ENCODE data around the gene IL34.

IL34 gene

GRCh38 chr16:70660672-70661350, 14.5 kb downstream of the IL34 start:
- Histone ChIP-seq H2AFZ (ENCODE audit: low read depth, low read length) (no peak overlapping the region), H3K79me1 (replicated peaks; ENCODE audit: low read length, poor library complexity, severe bottlenecking) (peaks cover 10% of the 10 kb centered on the region), H3K4me1 (ENCODE audit: control insufficient read depth, insufficient read depth, low read depth, low read length) (peaks cover 6% of the 10 kb centered on the region), H3K14ac (ENCODE audit: low read length in 2 of 2) (no peak overlapping the region), H2AK5ac (ENCODE audit: low read length, severe bottlenecking) (no peak overlapping the region), H3K23ac (ENCODE audit: low read length in 2 of 2) (no peak overlapping the region), H4K8ac (ENCODE audit: low read length) (no peak overlapping the region), H3K4me3 (ENCODE audit: insufficient read depth in 1 of 2, low read depth in 1 of 2, low read length in 2 of 2) (no peak overlapping the region), H3K4me2 (ENCODE audit: low read length, poor library complexity, severe bottlenecking) (no peak overlapping the region), H2BK120ac (ENCODE audit: low read depth, low read length) (no peak overlapping the region), H3K27me3 (ENCODE audit: control insufficient read depth in 1 of 2, insufficient read depth in 1 of 2, low read length in 2 of 2) (no peaks in the 10 kb centered on the region), H3K9ac (ENCODE audit: low read length) (no peak overlapping the region), H3K36me3 (ENCODE audit: control insufficient read depth in 1 of 2, insufficient read depth in 2 of 2, low read depth in 1 of 2, low read length in 2 of 2) (peaks cover 27 to 44% of the 10 kb centered on the region in 2 experiments), H2BK15ac (ENCODE audit: low read depth, poor library complexity, severe bottlenecking) (peak overlapping the region; percentile 50), H3K4ac (ENCODE audit: low read depth in 1 of 2, low read length in 2 of 2) (no peak overlapping the region), H3K18ac (ENCODE audit: low read depth in 1 of 2, low read length in 2 of 2) (no peak overlapping the region), H2BK12ac (ENCODE audit: low read length in 2 of 2) (no peak overlapping the region), H4K91ac (ENCODE audit: low read length) (no peak overlapping the region), H2BK5ac (ENCODE audit: low read depth, low read length, poor library complexity, severe bottlenecking) (no peak overlapping the region), H3K27ac (ENCODE audit: low read length, poor library complexity, severe bottlenecking) (no peak overlapping the region), H3K9me3 (ENCODE audit: control insufficient read depth, low read length) (no peaks in the 10 kb centered on the region)
- DNase-seq = no peak
- 74% methylated on average over 5 of the region's 7 CpGs for WGBS

GRCh38 chr16:70661534-70661917, 15.2 kb downstream of the IL34 start:
- Histone ChIP-seq H3K9me3 (ENCODE audit: control insufficient read depth, low read length) (no peaks in the 10 kb centered on the region), H3K4me1 (ENCODE audit: control insufficient read depth, insufficient read depth, low read depth, low read length) (peaks cover 6% of the 10 kb centered on the region), H3K4ac (ENCODE audit: low read depth in 1 of 2, low read length in 2 of 2) (no peak overlapping the region), H2AFZ (ENCODE audit: low read depth, low read length) (no peak overlapping the region), H2BK120ac (ENCODE audit: low read depth, low read length) (no peak overlapping the region), H3K23ac (ENCODE audit: low read length in 2 of 2) (no peak overlapping the region), H2BK5ac (ENCODE audit: low read depth, low read length, poor library complexity, severe bottlenecking) (no peak overlapping the region), H2BK12ac (ENCODE audit: low read length in 2 of 2) (no peak overlapping the region), H3K14ac (ENCODE audit: low read length in 2 of 2) (no peak overlapping the region), H3K27me3 (ENCODE audit: control insufficient read depth in 1 of 2, insufficient read depth in 1 of 2, low read length in 2 of 2) (no peaks in the 10 kb centered on the region), H3K27ac (ENCODE audit: low read length, poor library complexity, severe bottlenecking) (no peak overlapping the region), H3K4me3 (ENCODE audit: insufficient read depth in 1 of 2, low read depth in 1 of 2, low read length in 2 of 2) (no peak overlapping the region), H2BK15ac (ENCODE audit: low read depth, poor library complexity, severe bottlenecking) (no peak overlapping the region), H3K36me3 (ENCODE audit: control insufficient read depth in 1 of 2, insufficient read depth in 2 of 2, low read depth in 1 of 2, low read length in 2 of 2) (peaks cover 35 to 50% of the 10 kb centered on the region in 2 experiments), H2AK5ac (ENCODE audit: low read length, severe bottlenecking) (no peak overlapping the region), H4K91ac (ENCODE audit: low read length) (no peak overlapping the region), H3K4me2 (ENCODE audit: low read length, poor library complexity, severe bottlenecking) (no peak overlapping the region), H3K79me1 (replicated peaks; ENCODE audit: low read length, poor library complexity, severe bottlenecking) (peaks cover 10% of the 10 kb centered on the region), H4K8ac (ENCODE audit: low read length) (no peak overlapping the region), H3K18ac (ENCODE audit: low read depth in 1 of 2, low read length in 2 of 2) (no peak overlapping the region), H3K9ac (ENCODE audit: low read length) (no peak overlapping the region)
- no peak for DNase-seq
- 87% methylated on average over 14 of the region's 17 CpGs for WGBS

- WGBS = 91% methylated on average over 21 of the region's 21 CpGs
Observed at GRCh38 chr16:70661918-70662641, 15.7 kb downstream of the IL34 start.

GRCh38 chr16:70662991-70663523, 16.7 kb downstream of the IL34 start:
- WGBS = 84% methylated on average over 13 of the region's 13 CpGs

More at GRCh38 chr16:70661918-70662641, 15.7 kb downstream of the IL34 start:
- peak overlapping the region in 1 of 2 experiments; percentile 55 for H3K18ac ChIP-seq (ENCODE audit: low read depth in 1 of 2, low read length in 2 of 2)
- no peak overlapping the region for H3K9ac ChIP-seq (ENCODE audit: low read length)
- H3K9me3 ChIP-seq (ENCODE audit: control insufficient read depth, low read length) = no peaks in the 10 kb centered on the region
- no peak overlapping the region for H2AFZ ChIP-seq (ENCODE audit: low read depth, low read length)
- DNase-seq = no peak
- no peak overlapping the region for H4K91ac ChIP-seq (ENCODE audit: low read length)
- no peak overlapping the region for H2AK5ac ChIP-seq (ENCODE audit: low read length, severe bottlenecking)
- peak overlapping the region; percentile 10 for H4K8ac ChIP-seq (ENCODE audit: low read length)
- no peak overlapping the region for H2BK12ac ChIP-seq (ENCODE audit: low read length in 2 of 2)
- H3K27ac ChIP-seq (ENCODE audit: low read length, poor library complexity, severe bottlenecking) = no peak overlapping the region
- no peak overlapping the region for H2BK15ac ChIP-seq (ENCODE audit: low read depth, poor library complexity, severe bottlenecking)
- H3K4me3 ChIP-seq (ENCODE audit: insufficient read depth in 1 of 2, low read depth in 1 of 2, low read length in 2 of 2) = no peak overlapping the region
- H3K4me1 ChIP-seq (ENCODE audit: control insufficient read depth, insufficient read depth, low read depth, low read length) = peaks cover 6% of the 10 kb centered on the region
- H3K23ac ChIP-seq (ENCODE audit: low read length in 2 of 2) = no peak overlapping the region
- H2BK5ac ChIP-seq (ENCODE audit: low read depth, low read length, poor library complexity, severe bottlenecking) = no peak overlapping the region
- peaks cover 40 to 53% of the 10 kb centered on the region in 2 experiments for H3K36me3 ChIP-seq (ENCODE audit: control insufficient read depth in 1 of 2, insufficient read depth in 2 of 2, low read depth in 1 of 2, low read length in 2 of 2)
- no peak overlapping the region for H3K14ac ChIP-seq (ENCODE audit: low read length in 2 of 2)
- H2BK120ac ChIP-seq (ENCODE audit: low read depth, low read length) = no peak overlapping the region
- H3K4ac ChIP-seq (ENCODE audit: low read depth in 1 of 2, low read length in 2 of 2) = no peak overlapping the region
- H3K4me2 ChIP-seq (ENCODE audit: low read length, poor library complexity, severe bottlenecking) = no peak overlapping the region
- H3K27me3 ChIP-seq (ENCODE audit: control insufficient read depth in 1 of 2, insufficient read depth in 1 of 2, low read length in 2 of 2) = no peaks in the 10 kb centered on the region
- H3K79me1 ChIP-seq (replicated peaks; ENCODE audit: low read length, poor library complexity, severe bottlenecking) = peaks cover 10% of the 10 kb centered on the region

More at GRCh38 chr16:70662991-70663523, 16.7 kb downstream of the IL34 start:
- Histone ChIP-seq H2BK15ac (ENCODE audit: low read depth, poor library complexity, severe bottlenecking) (no peak overlapping the region), H3K4me2 (ENCODE audit: low read length, poor library complexity, severe bottlenecking) (no peak overlapping the region), H3K14ac (ENCODE audit: low read length in 2 of 2) (no peak overlapping the region), H3K79me1 (replicated peaks; ENCODE audit: low read length, poor library complexity, severe bottlenecking) (peaks cover 10% of the 10 kb centered on the region), H3K27me3 (ENCODE audit: control insufficient read depth in 1 of 2, insufficient read depth in 1 of 2, low read length in 2 of 2) (no peaks in the 10 kb centered on the region), H3K4me1 (ENCODE audit: control insufficient read depth, insufficient read depth, low read depth, low read length) (peaks cover 6% of the 10 kb centered on the region), H3K23ac (ENCODE audit: low read length in 2 of 2) (no peak overlapping the region), H4K91ac (ENCODE audit: low read length) (no peak overlapping the region), H3K9ac (ENCODE audit: low read length) (no peak overlapping the region), H3K27ac (ENCODE audit: low read length, poor library complexity, severe bottlenecking) (no peak overlapping the region), H2BK5ac (ENCODE audit: low read depth, low read length, poor library complexity, severe bottlenecking) (no peak overlapping the region), H3K4ac (ENCODE audit: low read depth in 1 of 2, low read length in 2 of 2) (no peak overlapping the region), H2AFZ (ENCODE audit: low read depth, low read length) (no peak overlapping the region), H2AK5ac (ENCODE audit: low read length, severe bottlenecking) (no peak overlapping the region), H4K8ac (ENCODE audit: low read length) (no peak overlapping the region), H2BK120ac (ENCODE audit: low read depth, low read length) (no peak overlapping the region), H3K18ac (ENCODE audit: low read depth in 1 of 2, low read length in 2 of 2) (no peak overlapping the region), H3K36me3 (ENCODE audit: control insufficient read depth in 1 of 2, insufficient read depth in 2 of 2, low read depth in 1 of 2, low read length in 2 of 2) (peaks cover 49 to 53% of the 10 kb centered on the region in 2 experiments), H3K9me3 (ENCODE audit: control insufficient read depth, low read length) (no peaks in the 10 kb centered on the region), H2BK12ac (ENCODE audit: low read length in 2 of 2) (no peak overlapping the region), H3K4me3 (ENCODE audit: insufficient read depth in 1 of 2, low read depth in 1 of 2, low read length in 2 of 2) (no peak overlapping the region)
- no peak for DNase-seq

Data from mesenchymal stem cell (in vitro differentiated cells and primary cell).